ENCODE measurements around the gene MED14. TPM values are rescaled to one million over a fixed set of nuclear protein-coding genes. Genes with fewer than 3 reads are reported as not detected.

The MED14 gene
- total RNA-seq, 1 donor = 34.7 TPM

GRCh38 chrX:40663880-40664630 is 71.3 kb downstream of the MED14 start:
- Histone ChIP-seq H3K9me3 (ENCODE audit: low read depth, low read length) (no peaks in the 10 kb centered on the region), H3K4me3 (ENCODE audit: insufficient read depth, low read length) (no peak overlapping the region), H3K36me3 (ENCODE audit: insufficient read depth, low read length) (peaks cover 35% of the 10 kb centered on the region), H4K20me1 (ENCODE audit: insufficient read depth, low read length) (no peaks in the 10 kb centered on the region), H3K27ac (ENCODE audit: low read depth, low read length) (no peak overlapping the region), H3K79me2 (ENCODE audit: insufficient read depth, low read length) (no peaks in the 10 kb centered on the region), H2AFZ (ENCODE audit: low read length) (no peak overlapping the region), H3K27me3 (ENCODE audit: insufficient read depth, low read length) (peaks cover 4% of the 10 kb centered on the region), H3K4me1 (ENCODE audit: insufficient read depth, low read length) (no peaks in the 10 kb centered on the region), H3K4me2 (ENCODE audit: insufficient read depth, low read length) (no peak overlapping the region)
- TF ChIP-seq, protein P1, sequence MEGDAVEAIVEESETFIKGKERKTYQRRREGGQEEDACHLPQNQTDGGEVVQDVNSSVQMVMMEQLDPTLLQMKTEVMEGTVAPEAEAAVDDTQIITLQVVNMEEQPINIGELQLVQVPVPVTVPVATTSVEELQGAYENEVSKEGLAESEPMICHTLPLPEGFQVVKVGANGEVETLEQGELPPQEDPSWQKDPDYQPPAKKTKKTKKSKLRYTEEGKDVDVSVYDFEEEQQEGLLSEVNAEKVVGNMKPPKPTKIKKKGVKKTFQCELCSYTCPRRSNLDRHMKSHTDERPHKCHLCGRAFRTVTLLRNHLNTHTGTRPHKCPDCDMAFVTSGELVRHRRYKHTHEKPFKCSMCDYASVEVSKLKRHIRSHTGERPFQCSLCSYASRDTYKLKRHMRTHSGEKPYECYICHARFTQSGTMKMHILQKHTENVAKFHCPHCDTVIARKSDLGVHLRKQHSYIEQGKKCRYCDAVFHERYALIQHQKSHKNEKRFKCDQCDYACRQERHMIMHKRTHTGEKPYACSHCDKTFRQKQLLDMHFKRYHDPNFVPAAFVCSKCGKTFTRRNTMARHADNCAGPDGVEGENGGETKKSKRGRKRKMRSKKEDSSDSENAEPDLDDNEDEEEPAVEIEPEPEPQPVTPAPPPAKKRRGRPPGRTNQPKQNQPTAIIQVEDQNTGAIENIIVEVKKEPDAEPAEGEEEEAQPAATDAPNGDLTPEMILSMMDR (IDR thresholded peaks at IDR 0.05; ENCODE audit: extremely low read depth, low read depth, low read length) = peak; percentile 49
- no peak for DNase-seq (ENCODE audit: insufficient read length, low spot score, missing footprints)

DNA sequence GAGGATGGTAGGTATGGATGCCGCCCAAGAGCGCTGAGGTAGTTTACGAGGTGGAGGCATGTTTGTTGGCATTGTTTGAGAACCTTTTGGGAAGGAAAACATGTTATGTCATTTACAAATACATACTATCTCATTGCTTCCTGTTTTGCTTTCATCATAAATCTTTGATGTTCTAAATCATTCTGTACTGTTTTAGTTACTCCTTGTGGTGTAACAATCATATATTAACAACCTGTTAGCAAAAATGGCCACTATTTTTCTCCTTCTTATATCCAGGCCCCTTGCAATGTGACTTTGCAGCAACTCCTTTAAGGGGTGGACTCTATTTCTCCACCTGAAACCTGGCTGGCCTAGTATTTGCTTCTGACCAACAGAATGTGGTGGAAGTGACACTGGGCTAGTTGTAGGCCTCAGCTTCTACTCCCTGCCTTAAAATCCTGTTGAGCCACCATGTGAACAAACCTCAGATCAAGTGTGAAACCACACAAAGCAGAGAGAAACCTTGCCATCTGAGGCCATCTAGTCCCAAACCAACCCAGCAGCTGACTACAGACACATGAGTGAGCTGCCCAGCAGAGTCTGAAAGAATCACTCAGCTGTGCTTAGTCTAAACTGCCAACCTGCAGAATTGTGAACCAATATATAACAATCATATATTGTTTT is 72.1 kb downstream of the MED14 start:
- Histone ChIP-seq H3K36me3 (ENCODE audit: insufficient read depth, low read length) (peaks cover 35% of the 10 kb centered on the region), H4K20me1 (ENCODE audit: insufficient read depth, low read length) (no peaks in the 10 kb centered on the region), H3K4me2 (ENCODE audit: insufficient read depth, low read length) (no peak overlapping the region), H3K9me3 (ENCODE audit: low read depth, low read length) (no peaks in the 10 kb centered on the region), H3K4me3 (ENCODE audit: insufficient read depth, low read length) (no peak overlapping the region), H3K27me3 (ENCODE audit: insufficient read depth, low read length) (peaks cover 4% of the 10 kb centered on the region), H2AFZ (ENCODE audit: low read length) (no peak overlapping the region), H3K4me1 (ENCODE audit: insufficient read depth, low read length) (no peaks in the 10 kb centered on the region), H3K79me2 (ENCODE audit: insufficient read depth, low read length) (no peaks in the 10 kb centered on the region), H3K27ac (ENCODE audit: low read depth, low read length) (no peak overlapping the region)
- no peak for DNase-seq (ENCODE audit: insufficient read length, low spot score, missing footprints)
- TF ChIP-seq, protein P1 (IDR thresholded peaks at IDR 0.05; ENCODE audit: extremely low read depth, low read depth, low read length) = no peak

- Histone ChIP-seq H4K20me1 (ENCODE audit: insufficient read depth, low read length) (no peaks in the 10 kb centered on the region), H3K27ac (ENCODE audit: low read depth, low read length) (no peak overlapping the region), H3K79me2 (ENCODE audit: insufficient read depth, low read length) (no peaks in the 10 kb centered on the region), H2AFZ (ENCODE audit: low read length) (no peak overlapping the region), H3K4me2 (ENCODE audit: insufficient read depth, low read length) (no peak overlapping the region), H3K36me3 (ENCODE audit: insufficient read depth, low read length) (peaks cover 31% of the 10 kb centered on the region), H3K4me1 (ENCODE audit: insufficient read depth, low read length) (no peaks in the 10 kb centered on the region), H3K27me3 (ENCODE audit: insufficient read depth, low read length) (peaks cover 4% of the 10 kb centered on the region), H3K9me3 (ENCODE audit: low read depth, low read length) (no peaks in the 10 kb centered on the region), H3K4me3 (ENCODE audit: insufficient read depth, low read length) (no peak overlapping the region)
- no peak for DNase-seq (ENCODE audit: insufficient read length, low spot score, missing footprints)
- TF ChIP-seq, protein P1 (IDR thresholded peaks at IDR 0.05; ENCODE audit: extremely low read depth, low read depth, low read length) = no peak
Measured at GRCh38 chrX:40661489-40661888, 73.9 kb downstream of the MED14 start.

GRCh38 chrX:40660381-40660780 is 75.0 kb downstream of the MED14 start:
- H3K4me1 ChIP-seq (ENCODE audit: insufficient read depth, low read length) = no peaks in the 10 kb centered on the region
- H4K20me1 ChIP-seq (ENCODE audit: insufficient read depth, low read length) = no peaks in the 10 kb centered on the region
- no peak for DNase-seq (ENCODE audit: insufficient read length, low spot score, missing footprints)
- H3K9me3 ChIP-seq (ENCODE audit: low read depth, low read length) = no peaks in the 10 kb centered on the region
- no peaks in the 10 kb centered on the region for H3K79me2 ChIP-seq (ENCODE audit: insufficient read depth, low read length)
- TF ChIP-seq, protein P1 (IDR thresholded peaks at IDR 0.05; ENCODE audit: extremely low read depth, low read depth, low read length) = no peak
- peaks cover 4% of the 10 kb centered on the region for H3K27me3 ChIP-seq (ENCODE audit: insufficient read depth, low read length)
- no peak overlapping the region for H2AFZ ChIP-seq (ENCODE audit: low read length)
- H3K4me2 ChIP-seq (ENCODE audit: insufficient read depth, low read length) = no peak overlapping the region
- H3K27ac ChIP-seq (ENCODE audit: low read depth, low read length) = no peak overlapping the region
- H3K4me3 ChIP-seq (ENCODE audit: insufficient read depth, low read length) = no peak overlapping the region
- H3K36me3 ChIP-seq (ENCODE audit: insufficient read depth, low read length) = peaks cover 23% of the 10 kb centered on the region

Data from osteoblast (primary cell).